ENCODE data around the gene C6orf118.

Gene C6orf118

GRCh38 chr6:165243801-165244200 lies 65.6 kb downstream of the C6orf118 start:
- no peak for DNase-seq

GRCh38 chr6:165236326-165236725 lies 73.1 kb downstream of the C6orf118 start:
- DNase-seq, result no peak

- DNase-seq, result no peak
Observed at GRCh38 chr6:165232731-165233488, 76.5 kb downstream of the C6orf118 start.

- DNase-seq, result no peak
Observed at GRCh38 chr6:165231581-165232561, 77.5 kb downstream of the C6orf118 start.

- no peak for DNase-seq
Observed at GRCh38 chr6:165231177-165231576, 78.2 kb downstream of the C6orf118 start.
